Esophagus muscularis mucosa (tissue), 4 donors: Measurements from ENCODE around the gene ADAMTSL1.

ENCODE experiments used
- CTCF ChIP-seq, 3 experiments: fragments of 200-600 bp in 2 of 3; fragments of 450-650 bp in 1 of 3; sonication (generic) in 2 of 3; IDR thresholded peaks; one replicate each; pipeline ENCODE4 v1.5.1; 2017 to 2019; ENCODE audit warnings: antibody characterized with exemption in 3 of 3, mild to moderate bottlenecking in 2 of 3, moderate library complexity in 1 of 3
- EP300 ChIP-seq: sonication (generic); formaldehyde crosslinking; IDR thresholded peaks from one replicate; pipeline ENCODE4 v1.6.1; 2017; ENCODE audit warnings: antibody characterized with exemption
- POLR2A ChIP-seq: fragments of 450-650 bp; IDR thresholded peaks from one replicate; pipeline ENCODE4 v1.6.1; 2017; ENCODE audit warnings: antibody characterized with exemption, moderate library complexity, mild to moderate bottlenecking, low read depth

- TF ChIP-seq CTCF (IDR thresholded peaks at IDR 0.05) (no peak), POLR2A (no peak), EP300 (no peak)
Measured at GRCh38 chr9:18775930-18776329, 302.0 kb downstream of the ADAMTSL1 start.
